Sigmoid colon (tissue), 4 donors: ENCODE measurements around the gene PDZRN3.

Experiments used
- CTCF ChIP-seq, 4 experiments: fragments of 450-650 bp in 3 of 4; fragments of 200-600 bp in 1 of 4; IDR thresholded peaks; one replicate each; pipeline ENCODE4 v1.5.1; 2016 to 2019; ENCODE audit warnings: antibody characterized with exemption in 4 of 4, mild to moderate bottlenecking in 3 of 4, moderate library complexity in 2 of 4
- EP300 ChIP-seq, 4 donors: sonication (generic); formaldehyde crosslinking; IDR thresholded peaks; one replicate each; pipeline ENCODE4 v1.6.1; 2017; ENCODE audit warnings: antibody characterized with exemption in 4 of 4
- POLR2A ChIP-seq, 2 donors: fragments of 450-650 bp; IDR thresholded peaks; one replicate each; pipeline ENCODE4 v1.6.1; 2016; ENCODE audit warnings: antibody characterized with exemption in 2 of 2, mild to moderate bottlenecking in 2 of 2, moderate library complexity in 2 of 2

GRCh38 chr3:73573204-73573603, 51.5 kb downstream of the PDZRN3 start:
- TF ChIP-seq CTCF (IDR thresholded peaks at IDR 0.05) (no peak), POLR2A (IDR thresholded peaks at IDR 0.05) (no peak), EP300 (IDR thresholded peaks at IDR 0.05) (no peak)
